HG03060 (cell line): ENCODE data around the gene LYRM4.

ENCODE experiments used
- ATAC-seq: cut with Tn5 transposase; IDR thresholded peaks from one replicate; pipeline ENCODE4 v1.9.1; 2021; ENCODE audit warnings: low read depth, moderate number of reproducible peaks; ENCODE audit not compliant: unreplicated experiment

The LYRM4 gene

DNA sequence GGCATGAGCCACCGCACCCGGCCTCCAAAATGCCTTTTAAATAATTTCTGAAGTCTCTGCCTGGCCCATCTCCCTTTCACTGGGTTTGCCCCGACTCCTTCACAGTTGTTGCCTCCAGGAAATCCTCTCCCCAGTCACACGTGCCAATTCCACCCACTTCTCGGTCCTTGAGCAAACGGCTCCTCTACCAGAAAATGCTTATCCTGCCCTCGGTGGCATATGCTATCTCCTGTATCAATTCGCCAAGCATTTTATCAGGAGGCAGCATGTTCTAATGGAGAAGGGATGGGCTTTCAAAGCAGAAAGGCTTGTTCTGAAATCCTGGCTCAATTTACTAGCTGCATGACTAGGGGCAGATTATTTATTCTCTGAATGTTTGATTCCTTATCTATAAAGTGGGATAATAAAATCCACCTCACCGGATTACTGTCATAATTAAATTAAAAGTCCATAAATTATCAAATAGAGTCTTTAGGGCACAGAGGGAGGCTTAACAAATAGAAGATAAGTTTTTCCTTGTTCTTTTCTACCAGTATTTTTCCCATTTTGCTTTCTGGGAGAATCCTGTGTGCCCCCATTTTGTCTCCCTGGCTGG lies 109.3 kb downstream of the LYRM4 start:
- no peak for ATAC-seq

DNA sequence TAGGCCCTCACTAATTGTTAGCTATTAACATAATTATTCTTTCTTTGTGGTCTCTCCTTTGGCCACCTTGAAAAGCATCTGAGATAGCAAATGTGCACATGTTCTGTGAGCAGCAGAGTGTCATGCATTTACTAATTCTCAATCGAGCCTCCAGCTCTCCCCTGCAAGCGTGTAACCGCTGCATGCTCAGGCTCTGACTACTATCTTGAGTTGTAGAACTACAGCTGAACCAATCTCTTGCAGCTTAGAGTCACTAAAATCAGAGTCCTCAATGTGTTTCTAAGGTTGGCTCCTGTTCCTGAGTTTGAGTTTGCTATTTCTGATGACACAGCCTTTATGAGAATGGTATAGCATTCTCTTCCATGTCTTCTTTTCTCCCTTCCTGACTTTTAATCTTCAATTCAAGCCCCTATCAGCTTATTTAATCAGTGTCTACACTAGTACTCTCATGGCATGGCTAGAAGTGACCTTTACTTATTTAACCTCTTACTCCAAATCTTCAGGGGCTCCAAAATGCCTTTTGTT lies 110.1 kb downstream of the LYRM4 start:
- no peak for ATAC-seq

DNA sequence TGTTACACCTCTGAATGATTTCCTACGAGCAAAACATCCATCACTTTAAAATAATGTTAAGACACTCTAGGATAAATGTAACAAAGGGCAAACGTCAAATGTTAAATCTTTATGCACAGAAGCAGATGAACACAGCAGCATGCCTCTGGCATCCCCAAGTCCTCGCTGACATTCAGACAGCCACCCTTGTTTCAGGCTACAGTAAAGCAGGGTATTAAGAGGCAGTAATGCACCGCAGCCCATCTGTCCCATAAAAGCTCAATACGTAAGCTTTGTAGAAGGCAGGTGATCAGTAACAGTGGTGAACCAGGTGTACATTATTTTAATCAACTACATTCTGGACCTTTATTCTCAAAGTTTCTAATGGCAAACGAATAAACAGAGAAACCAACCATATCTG lies 110.9 kb downstream of the LYRM4 start:
- no peak for ATAC-seq

DNA sequence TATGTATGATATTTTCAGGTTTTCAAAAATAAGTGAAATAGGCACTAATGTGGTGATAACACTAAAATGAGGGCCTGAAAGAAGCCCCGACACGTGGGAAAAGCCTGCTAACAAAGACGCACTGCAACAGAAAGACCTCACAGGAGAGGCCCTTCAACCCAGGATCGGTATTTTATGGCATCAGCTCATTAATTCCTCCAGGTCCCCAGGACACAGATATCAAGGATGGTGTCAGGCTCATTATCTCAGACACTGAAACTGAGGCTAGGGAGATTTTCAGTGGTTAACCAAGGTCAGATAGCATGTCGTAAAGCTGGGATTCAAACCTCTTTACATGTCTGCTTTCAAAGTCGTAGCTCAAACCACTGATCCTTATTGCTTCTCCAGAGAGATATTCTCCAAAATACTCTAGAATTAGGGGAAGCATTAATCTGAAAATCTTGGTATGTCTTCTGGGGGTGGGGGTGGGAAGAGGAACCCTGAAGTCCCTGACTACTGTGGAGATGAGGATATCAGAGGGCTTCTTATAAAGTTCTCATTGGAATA lies 111.5 kb downstream of the LYRM4 start:
- no peak for ATAC-seq

DNA sequence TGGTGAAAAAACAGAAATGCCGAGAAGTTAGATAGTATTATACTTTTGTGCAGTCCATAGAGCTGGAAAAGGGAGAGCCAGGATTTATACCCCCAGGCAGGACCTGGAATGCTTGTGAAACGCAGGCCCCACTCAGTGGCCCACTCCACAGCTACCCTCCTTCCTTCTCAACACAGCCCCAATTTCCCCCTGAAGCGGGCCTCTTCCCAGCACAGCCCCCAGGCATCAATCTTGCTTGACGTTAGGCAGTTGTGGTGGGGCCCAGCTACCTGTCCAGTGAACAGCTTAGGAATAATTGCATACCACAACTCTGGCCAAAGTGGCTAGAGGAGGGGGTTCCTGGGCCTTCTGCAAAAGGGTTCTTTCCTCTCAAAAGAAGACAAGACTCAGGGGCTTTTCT lies 114.4 kb downstream of the LYRM4 start:
- no peak for ATAC-seq

DNA sequence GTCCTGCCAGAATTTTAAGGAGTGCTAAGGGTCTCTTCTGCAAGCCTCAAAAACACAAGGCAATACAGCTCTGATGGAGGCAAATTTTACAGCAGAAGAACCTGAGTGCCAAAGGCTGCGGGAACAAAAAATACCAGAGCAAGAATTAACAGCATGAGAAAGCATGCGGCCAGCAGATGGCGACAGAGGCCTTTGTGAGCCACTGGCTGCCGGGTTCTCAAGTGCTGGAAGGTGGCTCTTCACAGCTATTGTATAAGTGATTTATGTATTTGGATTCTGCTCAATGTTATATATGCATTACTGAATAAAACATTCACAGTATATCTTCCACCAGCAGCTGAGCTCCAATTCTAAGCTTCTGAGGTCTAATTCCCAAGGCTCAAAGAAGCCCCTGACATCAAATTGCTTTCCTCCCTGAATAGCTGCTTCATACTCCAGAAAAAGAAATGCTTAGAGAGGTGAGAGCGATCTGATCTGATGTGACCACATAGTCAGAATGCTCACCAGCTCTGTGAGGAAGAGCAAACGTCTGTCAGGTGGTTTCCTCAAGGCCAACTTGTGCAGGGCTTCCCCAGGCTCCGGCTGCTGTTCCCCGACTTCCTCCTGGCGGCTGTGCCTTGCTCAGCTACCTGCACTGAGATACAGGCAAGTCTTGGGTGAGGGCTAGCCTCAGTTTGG lies 117.0 kb downstream of the LYRM4 start:
- no peak for ATAC-seq

DNA sequence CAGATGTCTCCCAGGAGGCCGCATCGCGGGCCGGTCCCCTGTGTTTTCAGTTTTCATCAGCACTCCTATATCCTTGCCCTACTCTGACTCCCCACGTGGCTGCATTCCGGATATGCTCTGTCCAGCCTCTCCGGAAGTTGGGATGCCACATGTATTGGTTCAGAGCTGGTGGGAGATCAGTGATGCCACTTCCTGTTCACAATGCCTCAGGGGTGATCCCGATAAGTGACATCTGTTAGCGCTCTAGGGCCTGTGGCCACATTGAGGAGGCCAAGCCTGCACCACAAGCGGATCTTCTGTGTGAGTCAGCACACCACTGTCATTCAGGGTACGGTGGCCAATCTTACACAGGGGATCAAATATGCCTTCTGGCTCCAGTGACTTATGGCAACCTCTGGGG lies 117.8 kb downstream of the LYRM4 start:
- no peak for ATAC-seq

DNA sequence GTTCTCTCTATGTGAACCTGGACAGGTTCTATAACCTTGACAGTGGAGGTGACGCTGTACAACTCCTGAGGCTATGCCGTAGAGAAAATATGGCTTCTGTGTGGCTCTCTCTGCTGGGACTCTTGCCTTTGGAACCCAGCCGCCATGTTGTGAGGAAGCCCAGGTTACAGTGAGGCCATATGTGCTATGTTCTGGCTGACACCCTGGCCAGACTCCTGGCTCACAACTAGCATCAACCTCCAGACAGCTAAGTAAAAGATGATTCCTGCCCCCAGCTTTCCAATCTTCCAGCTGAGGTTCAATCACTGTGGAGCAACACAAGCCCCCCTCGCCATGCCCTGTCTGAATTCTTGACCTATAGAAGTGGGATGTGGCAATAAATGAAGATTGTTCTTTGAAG lies 118.6 kb downstream of the LYRM4 start:
- ATAC-seq: no peak

DNA sequence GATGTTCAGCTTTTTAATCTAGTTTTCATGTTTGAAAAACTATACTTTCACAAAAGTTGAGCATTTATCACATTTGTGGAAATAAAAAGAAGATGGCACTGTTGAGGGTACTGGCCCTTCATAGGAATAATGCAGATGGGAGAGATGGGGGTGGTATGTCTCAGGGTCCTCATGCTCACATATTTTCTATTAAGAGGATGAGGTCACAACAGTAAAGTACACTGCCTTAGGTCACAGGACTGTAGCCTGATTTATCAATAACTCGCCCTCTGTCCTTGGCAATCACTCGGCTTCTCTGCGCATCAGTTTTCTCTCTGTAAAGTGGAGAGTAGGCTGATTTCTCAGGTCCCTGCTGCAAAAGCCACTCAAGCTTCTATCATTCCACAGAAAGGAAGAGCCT lies 119.7 kb downstream of the LYRM4 start:
- ATAC-seq: no peak

DNA sequence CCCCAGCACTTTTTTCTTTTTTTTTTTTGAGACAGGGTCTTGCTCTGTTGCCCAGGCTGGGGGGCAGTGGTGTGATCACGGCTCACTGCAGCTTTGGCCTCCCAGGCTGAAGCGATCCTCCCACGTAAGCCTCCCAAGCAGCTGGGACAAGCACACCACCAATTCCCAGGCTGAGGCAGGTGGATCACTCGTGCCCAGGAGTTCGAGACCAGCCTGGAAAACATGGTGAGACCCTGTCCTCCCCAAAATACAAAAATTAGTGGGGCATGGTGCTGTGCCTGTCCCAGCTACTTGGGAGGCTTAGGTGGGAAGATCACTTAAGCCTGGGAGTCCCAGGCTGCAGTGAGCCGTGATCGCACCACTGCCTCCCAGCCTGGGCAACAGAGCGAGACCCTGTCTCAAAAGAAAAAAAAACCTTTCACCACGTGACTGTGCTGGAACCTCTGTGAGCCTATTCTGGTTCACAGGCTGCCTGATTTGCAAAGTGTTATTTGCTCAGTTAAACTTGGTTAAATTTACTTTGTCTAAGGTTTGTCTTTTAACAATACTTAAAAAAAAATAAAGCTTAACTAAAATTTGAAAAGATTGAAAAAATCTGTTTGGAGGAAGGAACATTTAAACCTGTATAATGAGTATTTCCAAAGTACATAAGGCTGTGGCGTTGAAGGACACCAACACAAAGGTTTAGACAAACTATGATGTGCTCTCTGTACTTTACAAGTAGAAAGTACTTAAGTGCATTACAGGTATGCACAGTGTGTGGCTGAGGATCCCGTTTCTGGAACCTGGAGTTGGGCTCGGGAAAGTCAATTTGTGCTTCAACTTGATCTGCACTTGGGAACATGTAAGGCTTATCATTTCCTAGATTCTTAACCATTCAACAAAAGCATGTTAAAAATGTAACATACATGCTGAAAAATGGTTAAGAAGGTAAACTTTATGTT lies 120.7 kb downstream of the LYRM4 start:
- no peak for ATAC-seq

DNA sequence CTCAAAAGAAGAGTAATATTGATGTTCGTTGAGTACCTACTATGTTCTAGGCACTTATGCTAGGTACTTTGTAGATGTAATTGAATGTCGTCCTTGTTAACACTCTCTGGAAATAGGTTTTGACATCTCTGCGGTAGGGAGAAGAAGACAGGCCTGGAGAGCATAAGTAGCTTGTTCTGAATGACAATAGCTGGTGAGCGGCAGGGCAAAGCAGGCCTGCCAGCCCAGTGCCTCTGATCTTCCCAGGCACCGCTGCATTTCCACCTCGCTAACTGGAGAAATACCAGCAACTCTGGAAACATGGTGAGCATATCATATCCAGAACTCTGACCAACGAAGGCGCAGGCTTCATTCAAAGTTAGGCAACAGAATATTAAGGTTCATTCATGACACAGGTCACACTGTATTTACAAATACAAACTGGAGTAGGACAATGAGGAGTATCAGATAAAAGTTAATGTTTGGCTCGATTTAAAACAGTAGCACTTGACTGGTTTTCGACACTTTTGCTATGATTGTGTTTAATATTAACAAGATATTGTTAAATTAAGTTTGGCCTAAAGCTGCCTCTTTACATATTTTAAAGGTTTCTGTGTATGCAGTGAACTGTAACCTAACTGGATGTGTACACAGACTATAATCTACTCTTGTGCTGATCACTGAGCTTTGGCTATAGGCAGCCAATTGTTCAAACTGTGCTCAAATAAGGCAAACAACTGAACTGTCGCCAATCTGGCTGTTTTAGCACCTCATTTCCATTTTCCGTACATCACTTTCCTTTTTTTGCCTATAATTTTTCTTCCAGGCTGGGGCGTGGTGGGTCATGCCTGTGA lies 121.5 kb downstream of the LYRM4 start:
- no peak for ATAC-seq

DNA sequence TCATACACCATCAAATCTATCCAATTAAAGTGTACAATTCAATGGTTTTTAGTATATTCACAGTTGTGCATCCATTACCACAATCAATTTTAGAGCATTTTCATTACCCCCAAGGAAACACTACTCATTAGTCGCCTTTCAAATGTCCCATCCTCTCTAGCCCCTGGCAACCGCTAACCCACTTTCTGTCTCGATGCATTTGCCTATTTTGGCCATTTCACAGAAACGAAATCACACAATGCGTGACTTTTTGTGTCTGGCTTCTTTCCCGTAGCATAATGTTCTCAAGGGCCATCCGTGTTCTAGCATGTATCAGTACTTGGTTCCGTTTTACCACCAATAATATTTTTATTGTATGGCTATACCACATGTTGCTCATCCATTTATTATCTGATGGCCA lies 123.9 kb downstream of the LYRM4 start:
- ATAC-seq: no peak

DNA sequence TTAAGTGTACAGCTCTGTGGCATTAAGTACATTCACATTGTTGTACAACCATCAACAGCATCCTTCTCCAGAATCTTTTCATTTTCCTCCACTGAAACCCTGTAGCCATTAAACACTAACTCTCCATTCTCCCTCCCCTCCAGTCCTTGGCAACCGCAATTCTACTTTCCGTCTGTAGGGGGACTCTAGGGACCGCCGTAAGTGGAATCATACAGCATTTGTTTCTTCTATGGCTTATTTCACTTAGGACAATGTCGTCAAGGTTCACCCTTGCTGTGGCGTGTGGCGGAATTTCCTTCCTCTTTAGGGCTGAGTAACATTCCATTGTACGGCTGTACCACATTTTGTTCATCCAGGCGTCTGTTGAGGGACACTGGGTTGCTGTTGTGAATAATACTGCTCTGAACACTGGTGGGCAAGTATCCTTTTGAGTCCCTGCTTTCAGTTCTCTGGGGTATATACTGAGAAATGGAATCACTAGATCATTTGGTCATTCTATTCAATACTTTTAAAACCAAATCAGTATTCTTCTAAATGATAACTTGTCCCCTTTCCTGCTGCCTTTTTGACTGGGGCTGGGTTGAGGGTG lies 124.9 kb downstream of the LYRM4 start:
- ATAC-seq: no peak

DNA sequence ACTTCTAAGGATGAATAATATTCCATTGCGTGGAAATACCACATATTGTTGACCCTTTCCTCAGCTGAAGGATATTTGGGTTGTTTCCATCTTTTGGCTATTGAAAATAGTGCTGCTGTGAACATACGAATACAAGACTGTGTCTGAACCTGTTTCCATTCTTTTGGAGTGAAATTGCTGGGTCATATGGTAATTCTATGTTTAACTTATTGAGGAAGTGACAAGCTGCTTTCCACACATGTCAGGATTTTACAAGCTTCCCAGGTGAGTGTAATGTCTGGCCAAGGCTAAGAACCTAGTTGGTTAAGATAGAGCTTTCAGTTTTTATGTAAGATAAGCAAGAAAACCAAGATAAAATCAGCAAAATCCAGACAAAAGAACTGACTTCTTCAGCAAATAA lies 126.8 kb downstream of the LYRM4 start:
- ATAC-seq: no peak

DNA sequence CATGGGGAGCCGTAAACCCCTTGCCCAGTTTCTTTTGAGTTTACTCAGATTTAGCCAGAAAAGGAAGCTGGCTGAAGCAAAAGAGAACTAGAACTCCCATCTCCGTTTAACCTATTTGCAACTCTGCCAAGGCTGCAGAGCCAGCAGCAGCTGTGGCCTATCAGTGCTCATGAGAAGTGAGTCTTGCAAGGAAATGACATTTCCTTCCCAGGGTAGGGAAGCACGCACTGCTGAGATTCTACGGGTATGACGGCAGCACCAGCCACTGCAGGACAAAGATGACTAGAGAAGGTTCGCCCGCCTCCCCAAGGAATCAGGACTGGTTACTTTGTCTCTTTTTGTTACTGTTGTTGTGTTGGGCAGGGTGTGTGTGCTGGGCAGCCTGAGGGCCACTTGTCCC lies 128.0 kb downstream of the LYRM4 start:
- ATAC-seq: peak; percentile 50

DNA sequence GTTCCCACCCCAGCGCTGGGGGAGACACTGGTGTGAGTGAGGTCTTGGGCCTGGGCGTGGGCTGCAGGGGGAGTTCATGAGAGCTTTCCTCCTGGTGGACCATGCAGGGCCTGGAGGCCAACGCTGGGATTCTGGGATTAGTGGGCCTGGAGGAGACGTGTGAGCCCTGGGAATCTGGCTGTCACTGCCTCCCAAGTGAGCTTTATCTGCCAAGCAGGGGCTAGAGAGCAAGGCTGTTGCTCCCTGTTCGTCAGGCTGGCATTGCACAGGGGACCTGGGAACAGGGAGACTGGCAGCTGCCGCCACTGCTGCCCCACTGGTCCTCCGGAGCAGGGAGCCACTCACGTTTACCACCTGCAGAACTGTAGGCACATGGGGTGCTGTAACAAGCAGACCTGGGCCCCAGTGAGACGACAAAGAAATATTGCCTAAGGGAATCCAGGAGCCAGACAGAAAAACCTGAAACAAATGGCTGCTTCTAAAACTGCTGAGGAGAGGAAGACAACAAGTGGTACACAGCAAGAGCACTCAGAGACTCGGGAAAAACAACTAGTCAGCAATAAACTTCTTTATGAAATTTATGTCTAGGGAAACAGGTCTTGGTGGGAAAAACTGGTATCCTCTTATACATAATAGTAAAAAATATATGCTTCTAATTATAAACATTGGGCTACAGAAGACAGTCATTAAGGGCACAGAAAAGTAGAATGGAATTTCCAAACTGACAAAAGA lies 130.4 kb downstream of the LYRM4 start:
- ATAC-seq: no peak

DNA sequence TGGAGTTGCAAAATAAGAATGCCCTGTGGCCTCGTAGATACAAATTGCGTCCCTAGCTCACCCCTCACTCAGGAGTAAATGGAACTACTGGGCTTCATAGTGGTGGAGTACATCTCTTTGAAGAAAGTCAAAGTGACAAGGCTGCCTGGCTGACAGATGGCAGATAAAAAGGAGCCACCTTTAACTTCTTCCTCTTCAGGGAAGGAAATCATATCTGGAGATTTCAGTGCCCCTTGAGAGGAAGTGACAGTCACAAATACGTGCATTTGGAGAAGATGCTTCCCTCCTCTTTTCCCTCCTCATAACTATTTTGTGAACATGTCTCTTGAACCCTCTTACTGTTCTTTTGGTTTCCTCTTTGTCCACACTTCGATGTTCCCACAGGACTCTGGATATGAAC lies 132.4 kb downstream of the LYRM4 start:
- no peak for ATAC-seq

DNA sequence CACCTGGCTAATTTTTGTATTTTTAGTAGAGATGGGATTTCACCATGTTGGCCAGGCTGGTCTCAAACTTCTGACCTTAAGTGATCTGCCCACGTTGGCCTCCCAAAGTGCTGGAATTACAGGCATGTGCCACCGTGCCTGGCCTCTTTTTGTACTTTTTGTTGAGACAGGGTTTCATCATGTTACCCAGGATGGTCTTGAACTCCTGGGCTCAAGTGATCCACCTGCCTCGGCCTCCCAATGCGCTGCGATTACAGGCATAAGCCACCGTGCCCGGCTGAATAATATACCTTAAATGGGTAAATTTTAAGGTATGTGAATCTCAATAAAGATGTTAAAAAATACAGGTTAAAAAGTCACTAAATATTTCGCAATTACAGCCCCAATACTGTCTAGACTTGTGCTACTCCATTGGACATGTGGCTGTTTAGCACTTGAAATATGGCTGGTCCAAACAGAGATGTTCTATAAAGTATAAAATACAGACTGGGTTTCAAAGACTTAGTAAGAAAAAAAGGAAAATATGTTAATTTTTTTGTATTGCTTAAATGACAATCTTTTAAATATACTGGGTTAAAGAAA lies 133.6 kb downstream of the LYRM4 start:
- no peak for ATAC-seq

DNA sequence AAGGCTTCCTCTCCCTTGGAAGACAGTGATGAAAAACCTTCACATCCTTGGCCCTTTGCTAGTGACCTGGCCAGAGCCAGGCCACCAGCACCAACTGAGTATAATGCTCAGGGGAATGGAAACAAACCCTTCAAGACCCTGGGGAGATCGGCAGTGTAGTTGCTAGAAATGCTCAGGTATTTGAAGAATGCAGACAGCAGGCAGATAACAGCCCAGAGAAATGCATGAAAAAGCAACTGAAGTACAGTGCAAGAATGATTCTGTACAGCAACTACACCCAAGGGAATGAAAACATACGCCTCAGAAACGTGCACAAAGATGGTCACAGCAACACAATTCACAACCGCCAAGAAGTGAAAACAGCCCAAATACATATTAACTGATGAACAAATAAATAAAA lies 134.5 kb downstream of the LYRM4 start:
- ATAC-seq: no peak
